ENCODE results near the gene CRLF1.
A peak's percentile ranks its signal among the peaks of the same experiment; 100 is the strongest.

Gene CRLF1

DNA sequence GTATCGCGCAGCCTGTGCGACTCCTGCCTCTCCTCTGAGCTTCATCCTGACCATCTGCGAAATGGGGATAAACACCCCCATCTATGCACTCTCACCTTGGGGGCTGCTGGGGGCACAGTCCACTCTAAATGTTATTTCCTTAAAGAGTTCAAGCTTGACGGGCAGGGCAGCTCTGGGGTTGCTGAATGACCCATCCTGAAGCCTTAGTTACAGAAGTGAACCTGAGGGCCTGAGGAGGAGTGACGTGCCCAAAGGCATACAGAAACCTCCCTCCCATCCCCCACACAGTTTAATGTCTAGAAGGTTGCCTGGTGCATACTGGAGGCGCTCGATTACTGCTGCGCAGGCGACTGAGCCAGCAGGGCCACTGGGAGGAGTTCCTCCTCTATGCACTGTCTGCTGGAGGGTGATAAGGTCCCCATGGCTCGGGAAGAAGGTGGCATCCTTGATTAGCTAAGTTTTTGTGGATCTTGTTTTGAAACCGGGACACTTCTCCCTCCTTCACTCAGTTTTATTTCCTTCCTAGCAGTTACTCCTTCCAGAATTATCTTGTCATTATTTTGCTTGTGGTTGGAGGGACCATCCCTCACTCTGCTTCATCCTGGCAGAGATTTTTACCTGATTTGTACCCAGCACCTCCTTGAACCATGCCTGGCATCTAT lies 62.7 kb downstream of the CRLF1 start:
- DNase-seq = peak; percentile 75
